ENCODE data around the gene TCF12.

Gene TCF12

GRCh38 chr15:57228395-57228794 is 310.0 kb downstream of the TCF12 start:
- DNase-seq = no peak

DNA sequence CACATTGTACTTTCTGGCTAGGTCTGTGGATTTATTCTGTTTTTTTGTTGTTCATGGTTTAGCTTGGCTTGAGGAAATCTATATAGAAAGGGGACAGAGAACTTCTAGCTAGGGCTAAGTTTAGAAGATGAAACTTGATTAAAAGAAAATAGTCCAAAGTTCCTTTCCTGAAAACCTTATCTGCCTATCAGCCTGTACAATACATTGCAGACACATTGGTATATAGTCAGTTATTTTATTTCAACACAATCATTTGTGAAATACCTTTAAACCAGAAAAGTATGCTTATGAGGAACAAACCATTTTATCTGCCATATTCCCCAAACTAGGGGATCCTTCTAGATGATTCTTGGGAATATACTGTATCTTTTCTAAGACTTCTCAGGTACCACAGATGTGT is 310.6 kb downstream of the TCF12 start:
- DNase-seq = no peak

GRCh38 chr15:57231559-57231958 is 313.1 kb downstream of the TCF12 start:
- no peak for DNase-seq

GRCh38 chr15:57234156-57234555 is 315.7 kb downstream of the TCF12 start:
- no peak for DNase-seq

DNA sequence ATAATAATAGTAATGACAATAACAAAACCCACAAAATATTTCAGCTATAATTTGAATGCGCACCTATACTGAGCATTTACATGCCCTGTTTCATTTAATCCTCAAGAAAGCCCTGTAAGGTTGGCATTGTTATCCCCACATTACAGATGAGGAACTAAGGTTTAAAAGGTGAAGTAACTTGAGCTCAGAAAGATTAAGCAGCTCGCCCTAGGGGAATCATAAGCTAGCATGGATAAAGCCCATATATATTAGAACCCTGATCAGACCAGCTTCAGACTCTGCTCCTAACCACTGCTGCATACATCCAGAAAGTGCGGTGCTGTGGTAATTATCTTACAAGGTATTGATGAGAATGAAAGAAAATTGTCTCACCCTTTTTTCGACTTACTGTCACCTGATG is 316.7 kb downstream of the TCF12 start:
- DNase-seq = no peak

GRCh38 chr15:57235873-57236272 is 317.4 kb downstream of the TCF12 start:
- no peak for DNase-seq

GRCh38 chr15:57236561-57237300 is 318.3 kb downstream of the TCF12 start:
- DNase-seq = no peak

GRCh38 chr15:57237301-57237642 is 318.8 kb downstream of the TCF12 start:
- DNase-seq = no peak

DNA sequence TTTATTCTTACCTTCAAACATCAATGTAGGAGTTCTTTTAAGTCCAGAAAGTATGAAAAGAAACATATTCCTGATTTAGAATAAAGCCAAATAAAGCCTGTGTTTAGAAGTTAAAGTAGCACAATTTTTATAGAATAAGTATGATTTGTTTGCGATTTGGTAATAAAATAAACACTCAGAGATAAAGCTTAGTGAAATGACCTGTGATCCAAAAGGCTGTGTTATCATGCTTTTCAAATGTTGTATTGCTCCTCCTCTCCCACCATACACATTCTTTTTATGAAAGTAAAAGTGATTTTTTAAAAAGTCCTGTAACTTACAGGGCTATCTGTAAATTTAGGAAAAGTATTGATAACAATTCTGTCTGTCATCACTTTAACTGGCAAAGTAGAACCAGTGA is 319.2 kb downstream of the TCF12 start:
- DNase-seq = no peak

GRCh38 chr15:57245130-57245529 is 326.7 kb downstream of the TCF12 start:
- peak; percentile 13 for DNase-seq

DNA sequence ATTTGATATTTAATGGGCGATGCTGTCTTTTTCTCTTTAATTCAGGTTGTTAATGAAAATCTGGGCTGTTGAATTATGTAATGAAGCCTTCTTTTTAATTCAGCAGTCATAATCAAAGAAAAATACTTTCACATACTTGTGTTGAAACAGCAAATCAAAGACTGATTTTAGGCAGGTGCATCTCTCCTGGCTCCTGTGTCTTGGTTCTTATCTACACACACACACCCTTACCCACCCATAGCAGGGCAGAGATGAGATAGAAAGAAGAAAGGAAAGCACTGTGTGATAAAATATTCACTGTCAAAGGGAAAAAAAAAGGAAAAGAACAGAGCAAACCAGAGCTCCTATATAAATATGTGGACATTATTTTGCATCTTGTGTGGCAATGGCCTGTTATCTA is 327.3 kb downstream of the TCF12 start:
- no peak for DNase-seq

DNA sequence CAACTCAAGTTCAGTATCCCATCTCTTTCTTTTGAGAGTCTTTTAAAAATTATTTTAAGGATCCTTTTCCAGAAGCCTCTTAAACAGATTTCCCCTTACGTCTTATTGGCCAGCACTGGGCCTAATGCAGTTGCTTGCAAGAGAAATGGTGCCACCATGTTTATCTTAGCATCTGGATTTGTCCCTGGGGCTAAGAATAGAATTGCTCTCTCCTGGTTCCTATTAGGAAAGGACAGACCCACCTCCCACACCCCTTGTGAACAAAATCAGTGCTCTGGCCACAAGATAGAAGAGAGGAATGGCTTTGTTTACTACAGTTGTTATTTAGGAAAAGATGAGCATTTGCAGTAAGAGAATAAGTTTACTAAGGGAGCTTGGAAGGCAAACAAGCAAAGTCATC is 329.6 kb downstream of the TCF12 start:
- DNase-seq = no peak

DNA sequence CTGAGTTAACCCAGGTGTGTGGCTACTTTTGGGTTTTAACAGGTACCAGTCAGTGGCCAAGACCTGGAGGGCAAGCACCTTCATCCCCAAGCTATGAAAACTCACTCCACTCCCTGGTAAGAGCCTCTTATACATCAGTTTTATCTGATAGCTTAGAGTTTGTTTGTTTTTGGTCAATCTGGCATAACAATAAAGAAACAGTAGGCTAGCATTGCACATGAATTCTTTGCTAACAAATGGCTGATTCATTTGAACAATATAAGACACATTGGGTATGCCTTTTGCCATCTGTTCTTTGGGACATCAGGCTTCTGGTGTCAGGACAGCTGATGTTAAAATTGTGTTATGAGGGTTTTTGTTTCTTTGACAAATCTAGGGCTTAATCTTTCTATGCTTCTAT is 332.9 kb downstream of the TCF12 start:
- DNase-seq = no peak

DNA sequence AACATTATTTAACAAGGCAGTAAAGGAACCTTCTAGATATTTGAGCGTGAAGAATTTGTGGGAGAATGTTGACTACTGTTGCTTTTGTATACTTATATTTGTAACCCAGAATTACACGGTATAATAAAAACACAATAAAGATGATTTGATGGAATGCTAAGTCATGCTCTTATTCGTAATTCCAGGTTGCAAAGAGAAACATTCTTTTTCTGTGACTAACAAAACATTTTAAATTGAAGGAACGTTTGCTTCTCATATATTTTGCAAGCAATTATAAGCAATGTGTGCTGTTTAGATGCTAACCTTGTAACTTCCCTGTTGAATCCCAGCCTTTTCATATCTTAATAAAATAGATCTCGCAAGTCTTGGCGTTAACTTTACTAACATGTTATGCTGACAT is 333.5 kb downstream of the TCF12 start:
- DNase-seq = no peak

- DNase-seq = no peak
Measured at GRCh38 chr15:57253082-57253481, 334.6 kb downstream of the TCF12 start.

DNA sequence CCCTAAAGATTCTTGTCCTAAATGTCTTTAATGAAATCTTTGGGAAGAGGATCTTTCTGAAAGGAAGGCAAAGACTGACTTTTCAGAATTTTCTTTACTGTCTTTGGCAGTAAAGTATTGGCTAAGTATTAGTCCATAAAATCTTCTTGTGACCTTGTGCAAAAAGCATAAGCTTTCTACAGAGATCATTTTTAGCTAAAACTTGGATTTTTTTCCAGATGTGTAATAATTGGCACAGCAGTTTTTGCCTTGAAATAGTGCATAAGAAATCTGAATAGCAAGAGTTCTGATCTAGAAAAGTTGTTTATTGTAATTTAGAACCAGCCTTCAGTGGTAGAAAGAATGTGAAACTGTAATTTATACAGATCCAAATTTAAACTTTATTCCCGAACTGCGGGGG is 335.1 kb downstream of the TCF12 start:
- DNase-seq = no peak

GRCh38 chr15:57255751-57256341 is 337.4 kb downstream of the TCF12 start:
- DNase-seq = no peak

GRCh38 chr15:57256939-57257338 is 338.5 kb downstream of the TCF12 start:
- no peak for DNase-seq

DNA sequence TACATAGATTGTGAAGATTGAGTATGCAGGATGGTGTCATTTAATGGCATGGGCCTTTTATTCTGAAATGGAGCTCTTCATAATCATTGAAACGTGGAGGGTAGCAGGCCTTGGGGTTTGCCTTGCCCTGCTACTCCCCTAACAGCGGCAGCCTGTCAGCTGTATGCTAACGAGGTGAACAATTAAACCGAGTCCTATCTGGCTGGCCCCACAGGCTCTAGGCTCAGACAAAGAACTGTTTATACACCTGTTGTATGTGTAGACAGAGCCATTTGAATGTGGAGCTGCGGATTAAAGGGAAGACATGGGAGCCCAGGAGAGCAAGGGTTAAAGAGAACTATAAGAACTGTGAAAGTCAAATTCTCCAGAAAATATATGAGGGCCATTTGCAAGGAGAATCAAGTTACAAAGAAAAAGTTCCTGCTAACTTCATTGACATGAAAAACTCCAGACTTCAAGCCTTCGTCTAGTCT is 341.2 kb downstream of the TCF12 start:
- no peak for DNase-seq

- DNase-seq = no peak
Measured at GRCh38 chr15:57263520-57263919, 345.1 kb downstream of the TCF12 start.

DNA sequence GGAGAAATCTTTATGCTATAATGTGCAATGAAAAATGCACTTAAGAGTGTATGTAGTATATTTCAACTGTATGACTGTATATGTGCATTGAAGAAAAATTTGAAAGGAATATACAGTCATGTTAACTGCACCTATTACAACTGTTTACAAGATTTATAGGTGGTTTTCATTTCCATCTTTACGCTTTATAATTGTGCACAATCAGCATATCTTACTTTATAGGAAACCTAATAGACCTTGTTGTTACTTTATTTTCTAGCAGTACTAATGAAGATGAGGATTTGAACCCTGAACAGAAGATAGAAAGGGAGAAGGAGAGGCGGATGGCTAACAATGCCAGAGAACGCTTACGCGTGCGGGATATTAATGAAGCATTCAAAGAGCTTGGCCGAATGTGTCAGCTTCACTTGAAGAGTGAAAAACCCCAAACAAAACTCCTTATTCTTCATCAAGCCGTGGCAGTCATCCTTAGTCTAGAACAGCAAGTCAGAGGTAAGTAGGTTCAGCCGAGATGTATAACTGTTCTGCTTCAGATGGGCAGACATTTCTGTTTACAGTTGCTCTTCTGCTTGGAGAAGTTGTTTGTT is 354.4 kb downstream of the TCF12 start:
- no peak for DNase-seq

DNA sequence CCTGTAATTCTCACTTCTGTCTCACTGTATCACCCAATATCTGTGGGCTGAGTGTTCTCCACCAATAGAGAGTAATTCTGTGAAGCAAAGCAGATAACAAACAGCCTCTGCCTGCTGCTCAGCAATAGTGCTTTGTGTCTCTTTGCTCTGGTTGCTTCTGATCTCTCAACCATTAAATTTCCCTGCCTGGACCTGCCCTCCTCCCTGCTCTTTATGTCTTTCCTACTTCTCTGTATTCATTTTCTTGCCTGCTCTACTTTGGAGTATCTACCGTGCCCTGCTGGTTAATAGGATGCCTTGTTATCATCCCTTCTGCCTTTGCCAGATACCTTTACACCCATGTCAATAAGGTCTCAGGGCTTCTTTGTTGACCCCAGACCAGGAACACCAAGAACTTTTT is 355.0 kb downstream of the TCF12 start:
- no peak for DNase-seq

- DNase-seq = no peak
Measured at GRCh38 chr15:57278439-57278838, 360.0 kb downstream of the TCF12 start.

- DNase-seq = no peak
Measured at GRCh38 chr15:57280464-57280863, 362.0 kb downstream of the TCF12 start.

DNA sequence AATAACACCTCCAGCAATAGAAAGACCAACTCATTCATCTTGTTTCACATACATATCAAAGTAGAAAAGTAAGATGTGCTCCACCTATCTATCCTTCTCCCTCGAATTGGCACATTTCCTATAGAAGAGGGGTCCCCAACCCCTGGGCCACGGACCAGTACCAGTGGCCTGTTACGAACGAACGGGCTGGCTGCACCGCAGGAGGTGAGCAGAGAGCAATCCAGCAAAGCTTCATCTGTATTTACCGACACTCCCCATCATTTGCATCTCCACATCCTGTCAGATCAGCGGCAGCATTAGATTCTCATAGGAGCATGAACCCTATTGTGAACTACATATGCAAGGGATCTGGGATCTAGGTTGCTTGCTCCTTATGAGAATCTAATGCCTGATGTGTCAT is 362.9 kb downstream of the TCF12 start:
- no peak for DNase-seq
